SK-N-SH treated with all-trans-retinoic acid at 6 μM for 48 hours (cell line): Measurements from ENCODE around the gene ANTXR2.

Experiments used
- ATAC-seq: fragments of 200-7000 bp; cut with Tn5 transposase; 3 replicates; pipeline ENCODE4 v1.9.1; 2020; ENCODE audit warnings: mild to moderate bottlenecking, moderate library complexity
- ARNTL ChIP-seq: fragments of 450-650 bp; formaldehyde crosslinking; IDR thresholded peaks from 2 replicates; pipeline ENCODE4 v1.5.0; 2020; ENCODE audit warnings: low read depth, mild to moderate bottlenecking, moderate library complexity, borderline replicate concordance
- BACH2 ChIP-seq: fragments of 250-450 bp; sonication (Bioruptor Pico); IDR thresholded peaks from 2 replicates; pipeline ENCODE4 v1.9.0; 2021; ENCODE audit warnings: mild to moderate bottlenecking, borderline replicate concordance
- CSDC2 ChIP-seq: fragments of 250-450 bp; sonication (Bioruptor Pico); IDR thresholded peaks from 2 replicates; pipeline ENCODE4 v1.5.0; 2020; ENCODE audit warnings: mild to moderate bottlenecking, moderate library complexity
- CSRNP3 ChIP-seq: fragments of 250-450 bp; sonication (Bioruptor Pico); IDR thresholded peaks from 2 replicates; pipeline ENCODE4 v1.5.1; 2021; ENCODE audit warnings: mild to moderate bottlenecking, moderate library complexity
- ESRRG ChIP-seq: fragments of 250-450 bp; sonication (Bioruptor Pico); IDR thresholded peaks from 2 replicates; pipeline ENCODE4 v1.6.1; 2021; ENCODE audit warnings: mild to moderate bottlenecking
- GLIS3 ChIP-seq: fragments of 250-450 bp; sonication (Bioruptor Pico); IDR thresholded peaks from 2 replicates; pipeline ENCODE4 v1.5.0; 2020; ENCODE audit warnings: mild to moderate bottlenecking, moderate library complexity
- ISL1 ChIP-seq: fragments of 250-450 bp; sonication (Bioruptor Pico); IDR thresholded peaks from 2 replicates; pipeline ENCODE4 v2.1.2; 2022; ENCODE audit warnings: mild to moderate bottlenecking, moderate library complexity
- OSR1 ChIP-seq: fragments of 250-450 bp; sonication (Bioruptor Pico); IDR thresholded peaks from 2 replicates; pipeline ENCODE4 v1.8.0; 2022; ENCODE audit warnings: moderate library complexity, mild to moderate bottlenecking, inconsistent platforms
- POU6F1 ChIP-seq: fragments of 250-450 bp; sonication (Bioruptor Pico); IDR thresholded peaks from 2 replicates; pipeline ENCODE4 v1.8.0; 2021; ENCODE audit warnings: low read depth, mild to moderate bottlenecking, moderate library complexity, borderline replicate concordance
- PPARA ChIP-seq: fragments of 250-450 bp; sonication (Bioruptor Pico); IDR thresholded peaks from 2 replicates; pipeline ENCODE4 v1.5.0; 2020; ENCODE audit warnings: mild to moderate bottlenecking, borderline replicate concordance
- RARB ChIP-seq: fragments of 250-450 bp; sonication (Bioruptor Pico); IDR thresholded peaks from 2 replicates; pipeline ENCODE4 v1.8.0; 2021; ENCODE audit warnings: mild to moderate bottlenecking, moderate library complexity
- SNAI2 ChIP-seq: fragments of 250-450 bp; sonication (Bioruptor Pico); IDR thresholded peaks from 2 replicates; pipeline ENCODE4 v1.5.0; 2020; ENCODE audit warnings: mild to moderate bottlenecking, moderate library complexity
- TCF4 ChIP-seq: fragments of 250-450 bp; sonication (Bioruptor Pico); IDR thresholded peaks from 2 replicates; pipeline ENCODE4 v1.8.0; 2021; ENCODE audit warnings: mild to moderate bottlenecking, moderate library complexity, borderline replicate concordance
- TOX ChIP-seq: fragments of 250-450 bp; sonication (Bioruptor Pico); IDR thresholded peaks from 2 replicates; pipeline ENCODE4 v1.8.0; 2021; ENCODE audit warnings: mild to moderate bottlenecking, moderate library complexity, borderline replicate concordance
- ZC3H10 ChIP-seq: fragments of 250-450 bp; sonication (Bioruptor Pico); IDR thresholded peaks from 2 replicates; pipeline ENCODE4 v1.5.1; 2021; ENCODE audit warnings: mild to moderate bottlenecking, moderate library complexity
- ZFP3 ChIP-seq: fragments of 250-450 bp; sonication (Bioruptor Pico); IDR thresholded peaks from 2 replicates; pipeline ENCODE4 v1.5.0; 2020; ENCODE audit warnings: mild to moderate bottlenecking, moderate library complexity
- ZNF565 ChIP-seq: fragments of 450-650 bp; formaldehyde crosslinking; conservative IDR thresholded peaks from 2 replicates; pipeline ENCODE4 v1.5.0; 2020; ENCODE audit warnings: low read depth, mild to moderate bottlenecking, moderate library complexity
- ZNF70 ChIP-seq: fragments of 450-650 bp; formaldehyde crosslinking; IDR thresholded peaks from 2 replicates; pipeline ENCODE4 v1.5.0; 2020; ENCODE audit warnings: mild to moderate bottlenecking, moderate library complexity
- ZNF8 ChIP-seq: fragments of 450-650 bp; formaldehyde crosslinking; IDR thresholded peaks from 2 replicates; pipeline ENCODE4 v1.5.0; 2020; ENCODE audit warnings: mild to moderate bottlenecking, moderate library complexity
- TF ChIP-seq, protein P1 (sequence below): fragments of 250-450 bp; sonication (Bioruptor Pico); IDR thresholded peaks from 2 replicates; pipeline ENCODE4 v1.5.1; 2020; ENCODE audit warnings: low read depth, mild to moderate bottlenecking, moderate library complexity
- TF ChIP-seq, protein P2 (sequence below): fragments of 250-450 bp; sonication (Bioruptor Pico); IDR thresholded peaks from 2 replicates; pipeline ENCODE4 v1.8.0; 2020; ENCODE audit warnings: mild to moderate bottlenecking, moderate library complexity, borderline replicate concordance
- TF ChIP-seq, protein P3 (sequence below): fragments of 250-450 bp; sonication (Bioruptor Pico); IDR thresholded peaks from 2 replicates; pipeline ENCODE4 v1.5.0; 2020; ENCODE audit warnings: mild to moderate bottlenecking, moderate library complexity

Gene ANTXR2

GRCh38 chr4:79927931-79928330 is 145.1 kb downstream of the ANTXR2 start:
- ATAC-seq, result no peak

GRCh38 chr4:79923281-79923680 is 149.7 kb downstream of the ANTXR2 start:
- ATAC-seq, result no peak
- TF ChIP-seq BACH2 (CRISPR knock-in tag) (no peak), CSDC2 (CRISPR knock-in tag) (no peak), TCF4 (CRISPR knock-in tag) (no peak), ESRRG (CRISPR knock-in tag) (no peak), GLIS3 (CRISPR knock-in tag) (no peak), ZNF565 (CRISPR knock-in tag) (no peak), TOX (no peak), OSR1 (CRISPR knock-in tag) (no peak)
- TF ChIP-seq, protein P1, sequence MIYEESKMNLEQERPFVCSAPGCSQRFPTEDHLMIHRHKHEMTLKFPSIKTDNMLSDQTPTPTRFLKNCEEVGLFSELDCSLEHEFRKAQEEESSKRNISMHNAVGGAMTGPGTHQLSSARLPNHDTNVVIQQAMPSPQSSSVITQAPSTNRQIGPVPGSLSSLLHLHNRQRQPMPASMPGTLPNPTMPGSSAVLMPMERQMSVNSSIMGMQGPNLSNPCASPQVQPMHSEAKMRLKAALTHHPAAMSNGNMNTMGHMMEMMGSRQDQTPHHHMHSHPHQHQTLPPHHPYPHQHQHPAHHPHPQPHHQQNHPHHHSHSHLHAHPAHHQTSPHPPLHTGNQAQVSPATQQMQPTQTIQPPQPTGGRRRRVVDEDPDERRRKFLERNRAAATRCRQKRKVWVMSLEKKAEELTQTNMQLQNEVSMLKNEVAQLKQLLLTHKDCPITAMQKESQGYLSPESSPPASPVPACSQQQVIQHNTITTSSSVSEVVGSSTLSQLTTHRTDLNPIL (CRISPR knock-in tag), result no peak

More at GRCh38 chr4:79927931-79928330, 145.1 kb downstream of the ANTXR2 start:
- no peak for TF ChIP-seq RARB (CRISPR knock-in tag)
- no peak for TF ChIP-seq ISL1 (CRISPR knock-in tag)
- no peak for TF ChIP-seq POU6F1 (CRISPR knock-in tag)
- no peak for TF ChIP-seq ESRRG (CRISPR knock-in tag)
- no peak for TF ChIP-seq ZFP3 (CRISPR knock-in tag)
- no peak for TF ChIP-seq SNAI2 (CRISPR knock-in tag)
- TF ChIP-seq, protein P2, sequence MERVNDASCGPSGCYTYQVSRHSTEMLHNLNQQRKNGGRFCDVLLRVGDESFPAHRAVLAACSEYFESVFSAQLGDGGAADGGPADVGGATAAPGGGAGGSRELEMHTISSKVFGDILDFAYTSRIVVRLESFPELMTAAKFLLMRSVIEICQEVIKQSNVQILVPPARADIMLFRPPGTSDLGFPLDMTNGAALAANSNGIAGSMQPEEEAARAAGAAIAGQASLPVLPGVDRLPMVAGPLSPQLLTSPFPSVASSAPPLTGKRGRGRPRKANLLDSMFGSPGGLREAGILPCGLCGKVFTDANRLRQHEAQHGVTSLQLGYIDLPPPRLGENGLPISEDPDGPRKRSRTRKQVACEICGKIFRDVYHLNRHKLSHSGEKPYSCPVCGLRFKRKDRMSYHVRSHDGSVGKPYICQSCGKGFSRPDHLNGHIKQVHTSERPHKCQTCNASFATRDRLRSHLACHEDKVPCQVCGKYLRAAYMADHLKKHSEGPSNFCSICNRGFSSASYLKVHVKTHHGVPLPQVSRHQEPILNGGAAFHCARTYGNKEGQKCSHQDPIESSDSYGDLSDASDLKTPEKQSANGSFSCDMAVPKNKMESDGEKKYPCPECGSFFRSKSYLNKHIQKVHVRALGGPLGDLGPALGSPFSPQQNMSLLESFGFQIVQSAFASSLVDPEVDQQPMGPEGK, result no peak
- TF ChIP-seq ZNF70 (CRISPR knock-in tag), result no peak
- TF ChIP-seq ZC3H10 (CRISPR knock-in tag), result no peak
- TF ChIP-seq, protein P3, sequence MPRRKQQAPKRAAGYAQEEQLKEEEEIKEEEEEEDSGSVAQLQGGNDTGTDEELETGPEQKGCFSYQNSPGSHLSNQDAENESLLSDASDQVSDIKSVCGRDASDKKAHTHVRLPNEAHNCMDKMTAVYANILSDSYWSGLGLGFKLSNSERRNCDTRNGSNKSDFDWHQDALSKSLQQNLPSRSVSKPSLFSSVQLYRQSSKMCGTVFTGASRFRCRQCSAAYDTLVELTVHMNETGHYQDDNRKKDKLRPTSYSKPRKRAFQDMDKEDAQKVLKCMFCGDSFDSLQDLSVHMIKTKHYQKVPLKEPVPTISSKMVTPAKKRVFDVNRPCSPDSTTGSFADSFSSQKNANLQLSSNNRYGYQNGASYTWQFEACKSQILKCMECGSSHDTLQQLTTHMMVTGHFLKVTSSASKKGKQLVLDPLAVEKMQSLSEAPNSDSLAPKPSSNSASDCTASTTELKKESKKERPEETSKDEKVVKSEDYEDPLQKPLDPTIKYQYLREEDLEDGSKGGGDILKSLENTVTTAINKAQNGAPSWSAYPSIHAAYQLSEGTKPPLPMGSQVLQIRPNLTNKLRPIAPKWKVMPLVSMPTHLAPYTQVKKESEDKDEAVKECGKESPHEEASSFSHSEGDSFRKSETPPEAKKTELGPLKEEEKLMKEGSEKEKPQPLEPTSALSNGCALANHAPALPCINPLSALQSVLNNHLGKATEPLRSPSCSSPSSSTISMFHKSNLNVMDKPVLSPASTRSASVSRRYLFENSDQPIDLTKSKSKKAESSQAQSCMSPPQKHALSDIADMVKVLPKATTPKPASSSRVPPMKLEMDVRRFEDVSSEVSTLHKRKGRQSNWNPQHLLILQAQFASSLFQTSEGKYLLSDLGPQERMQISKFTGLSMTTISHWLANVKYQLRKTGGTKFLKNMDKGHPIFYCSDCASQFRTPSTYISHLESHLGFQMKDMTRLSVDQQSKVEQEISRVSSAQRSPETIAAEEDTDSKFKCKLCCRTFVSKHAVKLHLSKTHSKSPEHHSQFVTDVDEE, result no peak
- TF ChIP-seq, protein P1 (CRISPR knock-in tag), result no peak
- TF ChIP-seq ARNTL, result no peak
- no peak for TF ChIP-seq PPARA (CRISPR knock-in tag)
- no peak for TF ChIP-seq GLIS3 (CRISPR knock-in tag)
- TF ChIP-seq CSRNP3, result no peak
- TF ChIP-seq ZNF8 (CRISPR knock-in tag), result no peak
- TF ChIP-seq OSR1 (CRISPR knock-in tag), result no peak
- no peak for TF ChIP-seq BACH2 (CRISPR knock-in tag)
